SH-SY5Y (cell line): ENCODE results near the gene PTPRT.

Experiments
- GATA2 ChIP-seq: IDR thresholded peaks from 2 replicates; pipeline ENCODE4 v1.6.1; 2011; ENCODE audit warnings: mild to moderate bottlenecking, low read depth, low read length
- GATA3 ChIP-seq: IDR thresholded peaks from 2 replicates; pipeline ENCODE4 v1.6.1; 2011; ENCODE audit warnings: low read depth, mild to moderate bottlenecking, low read length, moderate library complexity

DNA sequence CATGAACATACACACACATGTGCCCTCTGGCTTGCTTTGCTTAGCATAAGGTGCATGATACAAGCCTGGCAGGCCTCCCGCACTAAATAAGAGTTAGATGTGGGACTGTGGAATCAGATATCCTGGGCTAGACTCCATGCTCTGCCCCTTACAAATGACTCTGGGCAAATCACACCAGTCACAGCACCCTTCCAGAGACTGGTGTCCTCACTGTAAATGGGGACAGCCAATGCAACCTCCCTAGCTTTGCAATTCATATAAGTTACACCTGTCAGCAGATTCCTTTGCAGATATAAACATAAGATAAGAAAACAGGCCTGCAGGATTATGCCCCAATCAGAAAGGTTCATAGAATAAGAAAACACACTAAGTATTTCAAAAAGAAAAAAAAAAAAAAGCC, 174.1 kb downstream of the PTPRT start:
- no peak for TF ChIP-seq GATA2
- TF ChIP-seq GATA3 = no peak
